GM21737 (cell line): ENCODE measurements around the gene YKT6.

Experiments
- ATAC-seq: cut with Tn5 transposase; IDR thresholded peaks from one replicate; pipeline ENCODE4 v1.9.1; 2021; ENCODE audit warnings: mild to moderate bottlenecking, moderate library complexity; ENCODE audit not compliant: unreplicated experiment

Gene YKT6

DNA sequence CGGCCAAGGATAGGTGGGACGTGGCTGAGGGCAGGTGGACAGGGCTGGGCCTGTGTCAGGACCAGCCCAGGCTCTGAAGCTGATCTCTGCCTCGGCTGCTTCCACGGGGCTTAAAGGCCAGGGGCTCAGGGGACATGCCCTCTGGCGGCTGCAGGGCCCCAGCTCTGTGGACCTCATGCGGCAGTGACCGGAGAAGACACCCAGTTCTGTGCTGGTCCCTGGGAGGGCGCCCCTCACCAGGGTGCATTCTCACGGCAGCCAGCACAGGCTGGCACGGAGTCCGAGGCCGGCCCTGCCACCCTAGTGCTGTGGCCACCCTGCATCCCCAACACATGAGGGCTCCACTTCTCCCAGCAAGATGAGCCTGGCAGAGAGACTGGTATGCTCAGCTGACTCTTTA lies 30.3 kb downstream of the YKT6 start:
- no peak for ATAC-seq

DNA sequence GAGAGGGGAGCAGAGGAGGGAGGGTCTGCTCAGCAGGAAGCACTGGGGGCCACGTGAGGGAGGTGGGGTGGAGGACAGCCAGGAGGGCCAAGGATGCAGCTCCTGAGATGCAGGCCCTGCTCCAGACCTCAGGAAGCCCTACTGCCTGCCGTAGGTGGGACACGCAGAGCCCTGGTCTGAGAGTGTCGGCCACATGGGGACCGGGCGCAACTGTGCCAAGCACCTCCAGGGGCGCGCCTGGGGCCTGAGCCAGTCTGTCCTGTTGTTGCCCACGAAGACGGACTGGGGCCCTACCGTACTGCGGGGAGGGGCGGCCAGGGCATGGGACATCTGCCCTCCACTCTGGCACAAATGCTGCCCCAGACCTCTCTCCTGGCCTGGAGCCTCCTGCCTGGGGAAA lies 31.6 kb downstream of the YKT6 start:
- ATAC-seq = no peak

DNA sequence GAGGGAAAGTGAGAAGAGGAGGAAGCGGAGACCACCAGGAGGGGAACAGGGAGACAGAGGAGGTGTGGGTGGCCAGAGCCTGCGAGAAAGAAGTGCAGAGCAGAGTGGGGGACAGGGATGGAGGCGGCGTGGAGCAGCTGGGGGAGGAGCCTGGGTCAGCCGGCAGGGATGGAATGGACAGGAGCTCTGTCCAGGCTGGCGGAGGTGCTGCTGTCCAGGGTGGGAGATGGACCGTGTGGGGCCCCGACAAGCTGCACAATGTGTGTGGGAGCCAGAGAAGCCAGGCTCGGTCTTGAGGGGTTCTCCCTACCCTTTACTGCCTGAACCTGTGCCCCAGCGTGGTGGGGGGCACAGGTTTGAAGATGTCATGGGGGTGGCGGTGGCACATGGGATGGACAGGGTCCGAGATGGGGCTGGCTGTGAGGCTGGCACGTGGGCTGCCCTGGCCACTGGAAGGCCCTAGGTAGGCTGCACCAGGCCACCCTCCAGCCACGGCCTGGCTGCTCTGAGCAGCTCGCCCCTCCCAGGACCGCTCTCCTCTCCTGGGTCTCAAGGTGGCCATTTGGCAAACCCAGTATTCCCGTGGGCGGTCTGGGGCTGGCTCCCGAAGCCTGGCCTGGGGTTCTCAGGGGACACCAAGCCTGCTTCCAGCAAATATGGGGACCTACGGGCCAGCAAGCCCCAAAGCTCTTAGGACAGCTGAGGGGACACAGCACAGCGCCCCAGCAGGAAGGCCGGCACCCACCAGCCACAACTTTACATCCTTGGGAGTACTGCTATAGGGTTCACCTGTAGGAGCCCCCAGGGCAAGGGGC lies 32.3 kb downstream of the YKT6 start:
- no peak for ATAC-seq

DNA sequence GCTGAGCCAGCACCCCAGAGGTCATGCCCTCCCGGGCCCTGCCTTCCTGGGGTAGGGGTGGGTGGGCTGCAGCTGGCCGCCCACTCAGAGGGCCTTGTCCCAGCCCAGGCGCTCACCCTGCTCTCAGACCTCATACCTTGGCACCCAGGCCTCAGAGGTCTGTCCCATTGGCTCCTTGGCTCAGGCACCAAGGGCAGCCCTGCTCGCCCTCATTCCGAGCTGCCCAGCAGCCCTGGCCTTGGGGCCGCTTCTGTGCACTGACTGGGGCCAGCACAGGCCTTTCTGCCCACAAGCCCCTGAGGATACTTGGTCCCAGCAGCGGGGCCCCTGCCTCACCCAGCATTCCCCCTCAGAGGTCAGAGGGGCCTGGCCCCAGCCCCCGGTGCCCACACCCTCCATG lies 34.3 kb downstream of the YKT6 start:
- ATAC-seq = no peak

DNA sequence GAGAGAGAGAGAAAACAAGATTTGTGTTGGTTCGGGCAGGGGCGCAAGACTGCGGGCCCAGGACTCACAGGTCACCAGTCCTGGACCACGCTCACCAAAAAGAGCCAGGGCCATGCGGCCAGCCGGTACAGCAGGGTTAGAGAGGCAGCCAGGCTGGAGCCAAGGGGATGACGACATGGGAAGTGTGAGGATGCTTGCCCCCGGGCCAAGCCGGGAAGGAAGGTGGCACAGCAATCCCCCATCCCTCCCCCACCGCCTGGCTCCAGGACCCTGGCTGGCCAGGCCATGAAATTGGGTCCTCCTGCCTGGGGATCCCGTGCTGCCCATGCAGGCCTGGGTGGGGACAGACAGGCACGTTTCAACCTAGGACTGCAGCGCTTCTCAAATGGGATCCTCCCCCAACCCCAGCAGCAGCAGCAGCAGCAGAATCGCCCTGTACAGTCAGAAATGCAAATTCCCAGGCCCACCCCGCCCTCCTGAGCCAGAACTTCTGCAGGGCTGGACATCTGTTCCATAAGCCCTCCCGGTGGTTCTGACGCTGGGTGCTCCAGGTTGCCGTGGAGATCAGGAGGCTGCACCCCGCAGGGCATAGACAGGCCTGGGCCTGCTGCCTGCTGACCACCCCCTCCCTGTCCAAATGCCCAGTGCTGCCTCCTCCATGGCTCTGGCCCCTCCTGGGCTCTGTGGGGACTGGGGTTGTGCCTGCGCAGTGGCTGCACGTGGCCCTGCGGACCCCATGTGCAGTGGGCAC lies 35.0 kb downstream of the YKT6 start:
- no peak for ATAC-seq

DNA sequence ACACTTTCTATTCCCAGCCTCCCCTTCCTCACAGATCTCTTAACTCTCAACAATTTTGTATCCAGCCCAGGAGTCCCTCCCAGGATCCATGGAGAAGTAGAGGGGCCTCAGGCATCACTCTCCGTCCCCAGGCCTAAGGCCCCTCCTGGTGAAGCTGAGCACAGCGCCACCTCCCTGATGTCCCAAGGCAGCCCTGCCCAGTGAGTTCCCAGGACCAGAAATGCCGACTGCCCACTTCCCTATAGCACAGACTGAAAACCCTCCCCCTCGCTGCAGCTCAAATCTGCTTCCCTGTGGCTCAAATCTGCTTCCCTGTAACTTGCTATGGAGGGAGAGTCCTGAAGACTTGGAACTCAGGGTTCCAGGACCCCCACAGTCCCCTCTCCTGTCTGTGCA lies 35.6 kb downstream of the YKT6 start:
- ATAC-seq = no peak

DNA sequence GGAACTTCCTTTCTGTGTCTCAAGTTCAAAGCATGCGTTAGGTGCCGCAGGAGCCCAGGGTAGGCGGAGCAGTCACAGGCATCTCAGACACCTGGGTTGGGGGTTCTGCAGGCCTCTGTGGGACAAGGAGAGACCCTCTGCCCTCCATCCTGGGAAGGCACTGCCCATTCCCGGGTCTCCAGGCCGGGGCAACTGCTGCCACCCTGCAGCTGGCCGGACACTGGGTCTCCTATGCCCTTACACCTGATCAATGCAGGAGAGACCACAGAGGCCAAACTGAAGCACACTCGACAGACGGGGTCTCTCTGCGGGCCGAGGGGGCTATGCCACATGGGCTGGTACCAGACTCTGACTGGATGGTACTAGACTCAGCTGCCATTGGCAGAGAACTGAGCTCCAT lies 36.9 kb downstream of the YKT6 start:
- no peak for ATAC-seq

DNA sequence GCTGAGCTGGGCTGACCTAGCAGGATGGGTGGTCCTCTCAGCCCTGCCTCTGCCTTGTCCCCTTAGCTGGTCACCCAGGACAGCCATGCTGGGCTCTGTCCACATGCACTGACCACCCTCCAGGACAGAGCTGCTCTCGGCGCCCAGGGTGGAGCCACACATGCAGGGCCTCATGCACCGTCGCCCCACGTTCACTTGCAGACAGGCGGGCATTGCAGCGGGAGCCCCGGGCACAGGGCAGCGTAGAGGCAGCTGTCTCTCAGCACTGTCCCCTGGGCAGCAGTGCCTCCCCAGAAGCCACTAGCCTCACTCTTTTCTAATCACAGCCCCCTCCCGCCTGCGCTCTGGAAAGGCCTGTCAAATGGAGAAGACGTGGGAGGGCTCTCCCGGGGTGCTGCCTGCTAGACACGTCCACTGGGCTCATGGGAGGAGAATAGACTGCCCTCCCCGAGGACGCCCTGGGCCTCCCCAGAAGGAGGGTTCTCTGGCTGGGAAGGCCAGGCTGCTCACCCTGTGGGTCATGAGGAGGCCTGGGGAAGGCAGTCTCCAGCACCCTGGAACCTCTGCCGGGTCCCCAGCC lies 37.4 kb downstream of the YKT6 start:
- ATAC-seq = no peak

DNA sequence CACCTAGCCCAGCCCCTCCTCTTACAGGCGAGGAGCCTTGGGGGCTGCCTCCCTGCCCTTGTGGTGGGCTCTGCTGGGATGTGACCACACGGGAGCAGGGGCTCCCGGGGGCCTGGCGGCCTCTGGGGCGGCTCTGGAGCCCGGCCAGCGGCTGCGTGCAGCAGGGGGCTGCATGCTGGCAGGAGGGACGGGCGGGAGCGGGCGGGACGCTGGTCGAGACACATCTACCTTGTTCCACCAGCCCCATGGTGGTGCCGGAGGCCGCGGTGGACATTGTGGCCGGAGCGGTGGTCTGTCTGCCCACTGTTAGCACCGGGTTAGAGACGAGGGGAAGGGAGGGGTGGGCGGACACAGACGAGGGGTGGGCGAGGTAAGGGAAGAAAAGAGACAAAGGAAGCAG lies 38.6 kb downstream of the YKT6 start:
- ATAC-seq = no peak

DNA sequence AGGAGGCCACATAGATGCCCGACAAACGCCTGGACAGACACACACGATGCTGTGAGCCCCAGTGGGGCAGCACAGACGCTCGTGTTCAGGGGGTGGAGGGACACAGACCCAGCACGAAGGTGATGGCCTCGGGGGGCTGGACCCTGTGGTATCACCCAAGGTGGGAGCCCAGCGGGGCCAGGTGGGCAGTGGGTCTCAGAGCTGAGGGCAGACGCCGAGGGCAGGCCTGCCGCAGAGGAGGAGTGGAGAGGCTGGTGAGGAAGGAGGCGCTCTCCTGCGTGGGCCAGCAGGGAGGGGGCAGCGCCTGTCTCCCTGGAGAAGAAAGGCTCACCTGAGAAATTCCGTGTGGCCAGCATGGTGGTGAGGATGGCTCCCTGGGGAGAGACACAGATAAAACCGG lies 39.6 kb downstream of the YKT6 start:
- ATAC-seq = no peak

DNA sequence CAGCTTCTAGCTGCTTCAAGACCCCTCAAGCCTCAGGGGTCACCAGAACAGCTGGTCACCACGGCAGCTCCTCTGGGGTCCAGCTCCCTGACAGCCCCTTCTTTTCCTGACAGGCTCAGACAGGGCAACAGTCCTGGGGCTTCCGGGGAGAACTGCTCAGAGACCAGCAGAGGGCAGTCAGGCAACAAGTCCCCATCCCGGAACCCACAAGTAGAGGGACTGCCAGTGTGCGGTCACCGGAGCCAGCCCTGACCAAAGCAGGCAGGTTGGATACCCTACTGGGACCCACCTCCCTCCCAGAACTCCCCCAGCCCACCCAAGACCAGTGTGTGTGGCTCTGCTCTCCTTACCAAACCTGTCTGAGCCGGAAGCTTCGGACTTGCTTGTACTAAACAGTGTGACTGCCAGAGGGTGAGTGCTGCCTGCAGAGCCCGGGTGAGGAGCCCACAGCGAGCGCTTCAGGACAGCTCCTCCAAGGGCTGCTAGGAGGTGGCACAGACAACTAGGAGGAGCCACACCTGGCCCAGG lies 40.3 kb downstream of the YKT6 start:
- peak; percentile 67 for ATAC-seq

DNA sequence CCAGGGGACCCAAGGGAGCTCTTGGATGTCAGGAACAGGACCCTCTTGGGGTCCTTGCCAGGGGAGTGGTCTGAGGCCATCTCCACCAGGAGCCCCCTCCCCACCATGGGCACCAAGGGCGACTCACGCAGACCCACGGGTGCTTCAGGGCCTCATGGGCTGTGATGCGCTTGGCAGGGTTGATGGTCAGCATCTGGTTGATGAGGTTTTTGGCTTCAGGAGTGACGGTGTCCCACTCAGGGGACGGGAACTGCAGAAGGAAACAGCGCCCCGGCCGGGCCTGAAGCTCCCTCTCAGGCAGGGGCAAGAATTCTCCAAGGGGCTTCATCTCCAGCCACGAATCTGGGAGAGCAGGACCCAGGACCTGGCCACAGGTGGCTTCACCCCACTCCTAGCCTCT lies 41.3 kb downstream of the YKT6 start:
- ATAC-seq = no peak

DNA sequence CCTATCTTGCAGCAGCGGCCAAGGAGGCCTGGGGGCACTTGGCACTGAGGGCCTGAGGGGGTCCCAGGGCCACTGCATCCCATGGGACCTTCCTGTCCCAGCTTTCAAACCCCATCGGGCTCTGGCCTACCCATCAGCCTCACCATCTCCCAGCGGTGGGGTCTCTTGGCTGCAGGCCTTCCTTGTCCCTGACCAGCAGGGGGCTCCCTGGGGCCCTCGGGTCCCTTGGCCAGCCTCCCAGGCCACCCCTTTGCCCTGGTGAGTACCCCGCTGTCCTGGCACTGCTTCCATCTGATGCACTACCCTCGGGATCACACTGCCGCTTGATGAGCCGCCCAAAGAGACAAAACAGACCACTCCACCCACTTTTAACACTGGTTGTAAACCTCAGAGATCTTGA lies 43.5 kb downstream of the YKT6 start:
- ATAC-seq = no peak

DNA sequence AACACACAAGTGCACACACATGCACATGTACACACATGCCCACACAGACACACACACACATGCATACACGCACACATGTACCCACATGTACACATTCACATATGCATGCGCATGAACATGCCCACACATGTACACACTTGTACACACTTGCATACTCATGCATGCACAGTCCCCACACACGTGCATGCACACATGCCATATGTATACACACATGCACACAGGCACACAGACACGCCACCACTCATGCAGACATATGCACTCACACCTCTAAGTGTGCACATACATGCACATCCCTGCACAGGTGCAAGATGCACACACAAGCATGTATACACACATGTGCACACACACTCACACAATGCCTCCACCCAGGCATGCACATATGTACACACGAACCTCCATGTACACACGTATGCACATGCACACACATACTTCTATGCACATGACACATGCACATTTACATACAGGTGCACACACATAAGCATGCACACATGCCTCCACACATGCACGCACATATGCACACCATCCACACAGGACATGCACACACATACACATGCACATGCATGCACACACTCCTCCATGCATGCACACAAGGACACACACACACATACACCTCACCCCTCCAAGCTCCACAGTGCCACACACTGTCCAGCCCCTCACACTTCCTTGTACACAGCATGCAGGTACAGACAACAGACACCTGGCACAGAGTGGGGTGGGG lies 45.8 kb downstream of the YKT6 start:
- ATAC-seq = no peak

DNA sequence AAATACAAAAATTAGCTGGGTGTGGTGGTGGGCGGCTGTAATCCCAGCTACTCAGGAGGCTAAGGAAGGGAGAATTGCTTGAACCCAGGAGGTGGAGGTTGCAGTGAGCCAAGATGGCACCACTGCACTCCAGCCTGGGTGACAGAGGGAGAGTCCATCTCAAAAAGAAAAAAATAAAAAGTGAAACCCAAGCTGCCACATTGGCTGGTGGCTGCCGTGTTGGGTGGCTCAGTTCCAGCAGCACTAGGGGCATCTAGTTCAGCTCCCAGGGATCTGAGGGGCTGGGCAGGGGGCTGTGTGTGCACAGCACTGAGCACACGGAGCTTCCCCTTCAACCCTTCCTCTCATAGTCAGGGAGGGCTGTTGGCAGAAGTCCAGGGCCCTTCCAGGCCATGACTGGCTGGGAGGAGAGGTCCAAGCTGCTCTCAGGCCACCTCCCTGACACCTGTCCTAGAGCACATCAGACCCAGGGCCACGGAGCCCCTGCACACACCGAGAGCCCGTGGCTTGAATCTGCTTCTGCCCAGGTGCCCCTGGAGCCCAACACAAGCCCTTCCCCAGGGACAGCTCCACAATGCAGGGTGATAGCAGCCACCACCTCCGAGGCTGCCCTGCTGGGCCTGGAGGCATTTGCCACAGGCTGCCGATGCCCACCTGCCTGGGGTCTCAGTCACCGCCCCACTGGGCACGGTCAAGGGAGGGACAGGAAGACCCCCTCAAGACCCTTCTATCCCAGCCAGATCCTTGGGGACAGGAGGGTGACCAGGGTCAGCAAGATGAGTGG lies 47.3 kb downstream of the YKT6 start:
- no peak for ATAC-seq

DNA sequence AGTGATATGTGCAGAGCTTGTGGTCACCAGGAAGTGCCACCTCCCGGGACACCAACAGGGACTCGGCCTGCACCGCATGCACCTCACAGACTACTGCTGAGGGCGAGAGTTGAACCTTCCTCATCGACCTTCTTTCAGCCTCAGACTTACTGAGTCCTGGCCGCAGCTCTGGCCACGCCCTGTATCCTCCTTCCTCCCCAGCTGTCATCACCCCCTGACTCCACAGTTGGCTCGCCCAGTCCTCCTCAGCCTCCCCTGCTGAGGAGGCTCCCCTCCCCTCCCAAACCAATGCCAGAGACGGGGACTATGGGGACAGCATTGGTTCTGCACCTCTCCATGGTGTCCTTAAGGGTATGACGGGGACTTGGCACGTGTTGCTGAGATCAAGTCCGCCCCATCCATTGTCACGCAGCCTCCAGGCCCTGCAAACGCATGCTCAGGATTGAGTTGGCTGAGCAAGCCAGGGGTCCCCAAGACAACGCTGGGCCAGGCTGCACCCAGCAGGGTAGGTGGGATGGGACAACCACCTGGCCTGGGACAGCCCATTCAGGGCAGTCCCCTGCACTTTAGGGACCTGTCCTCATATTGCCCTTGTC lies 49.0 kb downstream of the YKT6 start:
- no peak for ATAC-seq

DNA sequence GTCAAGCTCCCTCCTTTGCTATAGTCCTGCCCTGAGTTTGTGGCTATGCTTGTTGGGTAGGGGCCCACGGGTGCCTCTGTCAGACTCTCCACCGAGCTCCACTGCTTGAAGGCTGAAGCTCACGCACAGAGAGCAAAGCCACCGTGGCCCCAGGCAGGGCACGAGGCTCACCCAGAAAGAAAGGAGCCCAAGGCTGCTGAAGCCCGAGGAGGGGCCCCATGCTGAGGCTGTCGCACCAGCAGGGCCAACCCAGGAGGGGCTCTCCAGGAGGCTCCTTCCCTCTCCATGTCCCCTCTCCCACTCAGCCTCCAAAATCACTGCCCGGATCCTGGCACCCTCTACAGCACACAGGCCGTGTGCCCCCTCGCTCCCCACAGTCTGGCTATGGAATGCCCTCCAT lies 50.5 kb downstream of the YKT6 start:
- ATAC-seq = no peak

DNA sequence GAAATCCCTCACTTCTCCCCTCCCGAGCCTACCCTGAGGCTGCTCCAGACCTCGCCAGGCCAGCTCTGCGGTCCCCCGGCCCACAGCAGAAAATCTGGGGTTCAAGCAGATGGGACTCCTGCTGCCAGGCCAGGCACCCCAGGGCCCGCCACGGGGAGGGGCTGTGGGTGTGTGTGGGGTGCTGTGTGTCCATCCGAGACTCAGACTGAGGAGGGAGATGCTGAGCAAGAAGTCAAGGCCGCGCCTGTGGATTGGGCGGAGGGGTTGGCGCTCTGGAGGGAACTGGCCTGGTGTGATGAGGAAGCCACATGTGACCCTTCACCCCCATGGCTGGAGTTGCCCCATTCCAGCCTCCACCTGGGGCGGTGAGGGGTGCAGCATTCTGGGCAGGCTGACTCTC lies 51.1 kb downstream of the YKT6 start:
- ATAC-seq = no peak

DNA sequence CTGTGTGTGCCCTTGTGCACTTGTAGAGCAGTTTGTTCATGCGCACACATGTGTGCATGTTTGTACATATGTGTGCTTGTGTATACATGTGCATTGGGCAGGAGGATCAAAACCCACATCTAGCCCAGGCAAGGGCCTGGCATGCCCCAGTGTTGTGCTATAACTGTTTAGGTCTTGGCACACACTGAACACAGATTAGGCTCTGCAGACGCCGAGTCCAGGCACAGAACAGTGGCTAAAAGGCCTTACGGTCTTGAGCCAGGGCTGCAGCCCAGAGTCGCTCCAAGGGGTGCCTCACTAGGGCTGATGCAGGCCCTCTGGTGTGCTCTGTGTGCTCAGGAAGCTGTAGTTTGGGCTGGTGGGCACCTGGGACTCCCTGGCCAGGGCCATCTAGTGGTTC lies 55.7 kb downstream of the YKT6 start:
- ATAC-seq = no peak

DNA sequence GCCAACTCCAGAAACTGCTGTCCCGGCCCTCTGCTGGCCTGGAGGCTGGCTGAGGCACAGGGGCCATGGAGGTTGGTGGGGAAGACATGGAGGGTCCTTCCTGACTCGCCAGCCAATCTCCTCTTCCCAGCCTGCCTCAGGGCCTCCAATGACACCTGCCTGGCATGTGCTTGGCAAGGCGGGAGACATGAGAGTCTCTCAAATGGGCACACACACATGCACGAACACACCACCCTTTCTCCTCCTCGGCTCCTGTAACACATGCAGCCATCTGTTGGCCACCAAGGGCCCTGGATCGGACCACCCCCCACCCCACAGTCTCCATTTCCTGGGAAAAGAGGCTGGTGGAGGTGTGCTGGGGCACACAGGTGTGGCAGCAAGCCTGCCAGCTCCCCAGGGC lies 56.4 kb downstream of the YKT6 start:
- ATAC-seq = no peak
